Hepatocyte (in vitro differentiated cells): ENCODE data around the gene BLTP3A. TPM values are rescaled to one million over a fixed set of nuclear protein-coding genes. Genes with fewer than 3 reads are reported as not detected.

Experiments
- DNase-seq: peaks from one replicate; pipeline ENCODE4 v3.0.0-alpha.2; 2016; ENCODE audit warnings: low spot score
- H2AFZ ChIP-seq: fragments of 200-600 bp; sonication (generic); 2 replicates; pipeline ENCODE4 v1.6.0; 2016; ENCODE audit warnings: antibody characterized with exemption, mild to moderate bottlenecking
- H3K27ac ChIP-seq: fragments of 200-600 bp; sonication (generic); 2 replicates; pipeline ENCODE4 v1.5.1; 2016; ENCODE audit warnings: mild to moderate bottlenecking
- H3K27me3 ChIP-seq: fragments of 200-600 bp; sonication (generic); 2 replicates; pipeline ENCODE4 v1.6.1; 2016
- H3K36me3 ChIP-seq: fragments of 200-600 bp; sonication (generic); replicated peaks from 2 replicates; pipeline ENCODE4 v1.5.1; 2016; ENCODE audit warnings: low read depth; ENCODE audit not compliant: insufficient read depth
- H3K4me1 ChIP-seq: fragments of 200-600 bp; sonication (generic); 2 replicates; pipeline ENCODE4 v1.5.1; 2016; ENCODE audit warnings: mild to moderate bottlenecking, moderate library complexity; ENCODE audit not compliant: insufficient read depth
- H3K4me2 ChIP-seq: fragments of 200-600 bp; sonication (generic); 2 replicates; pipeline ENCODE4 v1.6.0; 2016
- H3K4me3 ChIP-seq: fragments of 200-600 bp; sonication (generic); 2 replicates; pipeline ENCODE4 v1.5.1; 2016; ENCODE audit warnings: mild to moderate bottlenecking
- H3K79me2 ChIP-seq: fragments of 200-600 bp; sonication (generic); 2 replicates; pipeline ENCODE4 v1.6.0; 2017; ENCODE audit warnings: mild to moderate bottlenecking
- H3K9me2 ChIP-seq: fragments of 200-600 bp; sonication (generic); replicated peaks from 2 replicates; pipeline ENCODE4 v1.6.0; 2017; ENCODE audit warnings: mild to moderate bottlenecking; ENCODE audit not compliant: insufficient read depth
- H3K9me3 ChIP-seq: fragments of 200-600 bp; sonication (generic); 2 replicates; pipeline ENCODE4 v1.5.1; 2016; ENCODE audit warnings: low read depth, mild to moderate bottlenecking
- H4K20me1 ChIP-seq: fragments of 200-600 bp; sonication (generic); 2 replicates; pipeline ENCODE4 v1.6.0; 2016; ENCODE audit warnings: mild to moderate bottlenecking; ENCODE audit not compliant: insufficient read depth, poor library complexity, severe bottlenecking
- CTCF ChIP-seq: fragments of 200-600 bp; sonication (generic); IDR thresholded peaks from 2 replicates; pipeline ENCODE4 v1.5.1; 2016; ENCODE audit warnings: antibody characterized with exemption, mild to moderate bottlenecking; ENCODE audit not compliant: poor library complexity
- EZH2 ChIP-seq: fragments of 200-600 bp; sonication (generic); IDR thresholded peaks from 2 replicates; pipeline ENCODE4 v1.6.1; 2016; ENCODE audit warnings: antibody characterized with exemption, mild to moderate bottlenecking, borderline replicate concordance
- EZH2phosphoT487 ChIP-seq: fragments of 200-600 bp; sonication (generic); IDR thresholded peaks from one replicate; pipeline ENCODE4 v1.6.1; 2018; ENCODE audit warnings: antibody characterized with exemption, mild to moderate bottlenecking, low read depth, moderate library complexity; ENCODE audit not compliant: unreplicated experiment, severe bottlenecking
- WGBS: methylation state at CpG from one replicate; pipeline ENCODE4 v1.1.6; 2016; ENCODE audit warnings: low lambda C conversion rate; ENCODE audit errors: missing lambda C conversion rate; 5-methylcytosine and 5-hydroxymethylcytosine counted together
- polyA plus RNA-seq: library from polyadenylated mRNA; unstranded; fragments of >200 nt; fragmentation: Nextera tagmentation; extraction: Ambion mirVana; gene quantifications from 2 replicates; pipeline ENCODE4 v1.2.1, GENCODE V29; 2016
- small RNA-seq: library from RNA; depleted of rRNA; stranded (forward); fragments of <200 nt; gene quantifications from one replicate; pipeline ENCODE3, GENCODE V24; 2014
- total RNA-seq: library from RNA; depleted of rRNA; stranded (reverse); fragments of >200 nt; gene quantifications from 2 replicates; pipeline ENCODE4 v1.2.3, GENCODE V29; 2014

Gene BLTP3A
- total and polyA plus RNA-seq, 2 experiments from 2014 or later: 3.3 to 14.3 TPM

GRCh38 chr6:34836451-34836850, 44.6 kb downstream of the BLTP3A start:
- H4K20me1 ChIP-seq: no peaks in the 10 kb centered on the region
- H3K79me2 ChIP-seq: no peaks in the 10 kb centered on the region
- H3K4me3 ChIP-seq: no peak overlapping the region
- no peaks in the 10 kb centered on the region for H3K9me2 ChIP-seq
- H3K36me3 ChIP-seq: no peaks in the 10 kb centered on the region
- DNase-seq: no peak
- WGBS: 56% methylated on average over 2 of the region's 2 CpGs
- H3K4me2 ChIP-seq: no peak overlapping the region
- TF ChIP-seq EZH2phosphoT487: no peak
- TF ChIP-seq EZH2: no peak
- TF ChIP-seq CTCF: no peak
- H3K4me1 ChIP-seq: no peaks in the 10 kb centered on the region
- no peaks in the 10 kb centered on the region for H3K9me3 ChIP-seq
- H3K27me3 ChIP-seq: no peaks in the 10 kb centered on the region
- no peak overlapping the region for H3K27ac ChIP-seq
- H2AFZ ChIP-seq: no peak overlapping the region

GRCh38 chr6:34837528-34837927, 45.6 kb downstream of the BLTP3A start:
- Histone ChIP-seq H3K79me2 (no peaks in the 10 kb centered on the region), H3K9me2 (no peaks in the 10 kb centered on the region), H3K4me1 (no peaks in the 10 kb centered on the region), H3K27ac (no peak overlapping the region), H4K20me1 (no peaks in the 10 kb centered on the region), H2AFZ (no peak overlapping the region), H3K9me3 (no peaks in the 10 kb centered on the region), H3K36me3 (no peaks in the 10 kb centered on the region), H3K4me3 (no peak overlapping the region), H3K4me2 (no peak overlapping the region), H3K27me3 (no peaks in the 10 kb centered on the region)
- DNase-seq: no peak
- TF ChIP-seq EZH2: no peak
- no peak for TF ChIP-seq EZH2phosphoT487
- no peak for TF ChIP-seq CTCF

DNA sequence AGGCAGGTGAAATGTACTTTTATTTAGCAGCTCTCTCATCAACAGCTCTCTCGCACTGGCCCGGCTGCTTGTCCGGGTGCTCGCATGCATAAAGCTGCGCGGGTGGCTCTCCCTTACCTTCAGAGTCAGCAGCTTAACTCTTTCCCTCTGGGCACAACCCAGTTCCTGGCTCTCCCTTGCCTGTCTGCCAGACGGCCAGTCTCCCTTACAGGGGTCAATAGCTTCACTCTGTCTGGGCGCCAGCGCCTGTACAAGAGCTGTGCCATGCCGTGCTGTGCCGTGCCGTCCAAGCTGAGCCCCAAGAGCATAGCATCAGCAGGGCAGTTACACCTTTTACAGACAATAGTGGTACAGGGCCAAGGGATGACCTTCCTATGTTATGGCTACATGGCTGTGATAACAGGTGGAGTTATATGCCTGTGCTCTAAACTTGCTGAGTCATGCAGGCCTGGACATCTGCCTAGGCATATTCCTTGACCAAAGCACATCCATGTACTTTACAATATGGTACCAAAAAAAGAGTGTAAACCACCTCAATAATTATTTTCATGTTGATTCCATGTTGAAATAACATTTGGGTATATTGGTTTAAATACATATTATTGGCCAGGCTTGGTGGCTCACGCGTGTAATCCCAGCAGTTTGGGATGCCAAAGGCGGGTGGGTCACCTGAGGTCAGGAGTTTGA, 47.9 kb downstream of the BLTP3A start:
- H3K36me3 ChIP-seq: no peaks in the 10 kb centered on the region
- DNase-seq: no peak
- H3K4me3 ChIP-seq: no peak overlapping the region
- no peaks in the 10 kb centered on the region for H3K4me1 ChIP-seq
- no peaks in the 10 kb centered on the region for H3K9me2 ChIP-seq
- no peaks in the 10 kb centered on the region for H3K27me3 ChIP-seq
- no peak overlapping the region for H3K27ac ChIP-seq
- H3K79me2 ChIP-seq: no peaks in the 10 kb centered on the region
- 99% methylated on average over 15 of the region's 15 CpGs for WGBS
- no peak overlapping the region for H2AFZ ChIP-seq
- no peaks in the 10 kb centered on the region for H3K9me3 ChIP-seq
- H3K4me2 ChIP-seq: no peak overlapping the region
- H4K20me1 ChIP-seq: no peaks in the 10 kb centered on the region
- TF ChIP-seq CTCF: no peak
- TF ChIP-seq EZH2: no peak
- no peak for TF ChIP-seq EZH2phosphoT487

Small RNAs within 50 kb of the gene (small RNA-seq; reads per million reads assigned to genes)
- not detected for gene RF00019

Other genes starting within 250 kb of the BLTP3A start
- gene SPDEF, start 235.8 kb upstream of the BLTP3A start, total RNA-seq: 0.48 and 1.5 TPM in 2 replicates
- 0.34 and 0.80 TPM in 2 replicates for gene SPDEF, start 235.8 kb upstream of the BLTP3A start, polyA plus RNA-seq
- gene ILRUN, start 95.3 kb upstream of the BLTP3A start, total RNA-seq: 55.0 and 61.3 TPM in 2 replicates
- gene ILRUN, start 95.3 kb upstream of the BLTP3A start, polyA plus RNA-seq: 12.7 and 17.8 TPM in 2 replicates
- gene SNRPC, start 34.6 kb upstream of the BLTP3A start, total RNA-seq: 86.9 and 95.2 TPM in 2 replicates
- gene SNRPC, start 34.6 kb upstream of the BLTP3A start, polyA plus RNA-seq: 224 and 256 TPM in 2 replicates
- 43.9 and 47.6 TPM in 2 replicates for gene TAF11, start 96.0 kb downstream of the BLTP3A start, total RNA-seq
- 33.1 and 38.6 TPM in 2 replicates for gene TAF11, start 96.0 kb downstream of the BLTP3A start, polyA plus RNA-seq
- 18.5 and 25.4 TPM in 2 replicates for gene ANKS1A, start 97.2 kb downstream of the BLTP3A start, total RNA-seq
- 15.9 and 17.5 TPM in 2 replicates for gene ANKS1A, start 97.2 kb downstream of the BLTP3A start, polyA plus RNA-seq